Left ventricle myocardium inferior (tissue), 1 donor: ENCODE results near the gene IQCM. TPM values are rescaled to one million over a fixed set of nuclear protein-coding genes. Genes with fewer than 3 reads are reported as not detected.
"Not testable (repeated sequence)": the region's sequence is repeated elsewhere in the genome, so short reads cannot be mapped to it uniquely, and the experiment has no call there.

Experiments used
- DNase-seq: peaks from one replicate; pipeline ENCODE4 v3.0.0-alpha.2; 2020
- H3K27ac ChIP-seq: fragments of 200-600 bp; replicated peaks from 2 replicates; pipeline ENCODE4 v1.8.0; 2021
- H3K27me3 ChIP-seq: fragments of 200-600 bp; 2 replicates; pipeline ENCODE4 v1.8.0; 2021; ENCODE audit warnings: low read depth
- H3K36me3 ChIP-seq: fragments of 200-600 bp; 2 replicates; pipeline ENCODE4 v1.8.0; 2021
- H3K4me1 ChIP-seq: fragments of 200-600 bp; 2 replicates; pipeline ENCODE4 v1.8.0; 2021
- H3K4me3 ChIP-seq: fragments of 200-600 bp; 2 replicates; pipeline ENCODE4 v1.8.0; 2021; ENCODE audit warnings: mild to moderate bottlenecking, moderate library complexity
- H3K9me3 ChIP-seq: fragments of 200-600 bp; replicated peaks from 2 replicates; pipeline ENCODE4 v1.8.0; 2021
- intact Hi-C: fragments of 100-400 bp; cut with micrococcal nuclease; formaldehyde crosslinking; loops from one replicate; pipeline ENCODE4 v1.11.0; 2022
- total RNA-seq: library from RNA; stranded (reverse); fragmentation: NEBNext Ultra II Directional; extraction: Animal tissue kit (Norgen Biotek cat#: 25700); gene quantifications from one replicate; pipeline ENCODE4 v1.2.1, GENCODE V29; 2021
- TF ChIP-seq, protein P1 (sequence below): fragments of 200-600 bp; IDR thresholded peaks from 2 replicates; pipeline ENCODE4 v1.8.0; 2021; ENCODE audit warnings: antibody characterized with exemption, mild to moderate bottlenecking, borderline replicate concordance
- donor health status: DM: no; HTN: yes; CAD: no; lungs with severe emphysema.

IQCM gene
- total RNA-seq, 1 donor from 2014 or later: not detected

DNA sequence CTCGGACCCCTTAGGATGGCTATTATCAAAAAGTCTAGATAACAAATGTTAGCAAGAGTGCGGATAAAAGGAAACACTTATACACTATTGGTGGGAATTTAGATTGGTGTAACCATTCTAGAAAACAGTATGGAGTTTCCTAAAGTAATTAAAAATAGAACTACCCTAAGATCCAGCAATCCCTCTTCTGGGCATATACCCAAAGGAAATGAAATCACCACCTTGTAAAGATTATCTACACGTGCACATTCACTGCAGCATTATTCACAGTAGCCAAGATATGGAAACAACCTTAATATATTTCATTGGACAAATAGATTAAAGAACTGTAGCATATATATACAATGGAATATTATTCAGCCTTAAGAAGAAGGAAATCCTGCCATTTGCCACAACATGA, 462.4 kb downstream of the IQCM start:
- H3K4me1 ChIP-seq: no peaks in the 10 kb centered on the region
- intact Hi-C loops: no loop called here
- H3K27ac ChIP-seq: no peak overlapping the region
- H3K27me3 ChIP-seq: no peaks in the 10 kb centered on the region
- TF ChIP-seq, protein P1, sequence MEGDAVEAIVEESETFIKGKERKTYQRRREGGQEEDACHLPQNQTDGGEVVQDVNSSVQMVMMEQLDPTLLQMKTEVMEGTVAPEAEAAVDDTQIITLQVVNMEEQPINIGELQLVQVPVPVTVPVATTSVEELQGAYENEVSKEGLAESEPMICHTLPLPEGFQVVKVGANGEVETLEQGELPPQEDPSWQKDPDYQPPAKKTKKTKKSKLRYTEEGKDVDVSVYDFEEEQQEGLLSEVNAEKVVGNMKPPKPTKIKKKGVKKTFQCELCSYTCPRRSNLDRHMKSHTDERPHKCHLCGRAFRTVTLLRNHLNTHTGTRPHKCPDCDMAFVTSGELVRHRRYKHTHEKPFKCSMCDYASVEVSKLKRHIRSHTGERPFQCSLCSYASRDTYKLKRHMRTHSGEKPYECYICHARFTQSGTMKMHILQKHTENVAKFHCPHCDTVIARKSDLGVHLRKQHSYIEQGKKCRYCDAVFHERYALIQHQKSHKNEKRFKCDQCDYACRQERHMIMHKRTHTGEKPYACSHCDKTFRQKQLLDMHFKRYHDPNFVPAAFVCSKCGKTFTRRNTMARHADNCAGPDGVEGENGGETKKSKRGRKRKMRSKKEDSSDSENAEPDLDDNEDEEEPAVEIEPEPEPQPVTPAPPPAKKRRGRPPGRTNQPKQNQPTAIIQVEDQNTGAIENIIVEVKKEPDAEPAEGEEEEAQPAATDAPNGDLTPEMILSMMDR: no peak
- H3K9me3 ChIP-seq: peaks cover 14% of the 10 kb centered on the region
- DNase-seq: no peak
- H3K36me3 ChIP-seq: no peaks in the 10 kb centered on the region
- no peak overlapping the region for H3K4me3 ChIP-seq

DNA sequence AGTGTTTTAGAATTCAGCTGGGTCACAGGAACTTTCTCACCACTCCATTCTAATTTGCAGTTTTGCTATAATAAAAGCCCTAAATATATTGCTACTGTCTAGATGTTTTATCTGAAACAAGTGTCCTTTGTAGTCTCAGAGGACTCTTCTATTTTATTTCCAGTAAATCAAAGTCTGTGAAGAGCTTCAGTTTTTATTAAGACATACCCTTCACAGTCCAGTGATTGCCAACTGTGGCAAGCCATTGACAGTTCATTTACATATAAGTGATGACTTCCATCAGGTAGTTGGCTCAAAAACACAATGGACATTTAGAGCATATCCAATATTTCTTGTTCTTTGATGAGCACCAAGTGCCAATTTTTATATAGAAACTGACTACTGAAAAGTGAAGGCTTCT, 466.1 kb downstream of the IQCM start:
- no peaks in the 10 kb centered on the region for H3K36me3 ChIP-seq
- intact Hi-C loops: no loop called here
- no peaks in the 10 kb centered on the region for H3K27me3 ChIP-seq
- no peaks in the 10 kb centered on the region for H3K4me1 ChIP-seq
- TF ChIP-seq, protein P1: no peak
- no peak overlapping the region for H3K27ac ChIP-seq
- peaks cover 14% of the 10 kb centered on the region for H3K9me3 ChIP-seq
- no peak for DNase-seq
- H3K4me3 ChIP-seq: no peak overlapping the region

DNA sequence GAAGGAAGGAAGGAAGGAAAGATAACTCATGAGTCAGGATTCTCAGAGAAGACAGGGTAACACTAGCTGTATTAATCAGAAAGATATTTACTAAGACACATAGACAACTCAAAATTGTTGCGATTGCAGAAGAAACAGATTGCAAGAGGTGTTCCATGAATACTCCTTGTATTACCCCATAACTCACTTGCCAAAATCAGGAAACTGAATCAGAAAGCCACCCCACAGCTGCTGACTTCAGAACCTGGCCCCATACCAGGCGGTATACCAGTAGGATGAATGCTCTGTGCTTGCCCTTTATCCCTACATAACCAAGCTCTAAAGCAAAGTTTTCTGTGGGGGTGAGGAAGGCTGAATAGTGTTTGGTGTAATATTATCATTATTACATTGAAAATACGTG, 468.5 kb downstream of the IQCM start:
- Histone ChIP-seq H3K27ac (no peak overlapping the region), H3K36me3 (no peaks in the 10 kb centered on the region), H3K4me3 (no peak overlapping the region), H3K9me3 (no peaks in the 10 kb centered on the region), H3K27me3 (no peaks in the 10 kb centered on the region), H3K4me1 (no peaks in the 10 kb centered on the region)
- TF ChIP-seq, protein P1: no peak
- intact Hi-C loops: no loop called here
- DNase-seq: no peak

DNA sequence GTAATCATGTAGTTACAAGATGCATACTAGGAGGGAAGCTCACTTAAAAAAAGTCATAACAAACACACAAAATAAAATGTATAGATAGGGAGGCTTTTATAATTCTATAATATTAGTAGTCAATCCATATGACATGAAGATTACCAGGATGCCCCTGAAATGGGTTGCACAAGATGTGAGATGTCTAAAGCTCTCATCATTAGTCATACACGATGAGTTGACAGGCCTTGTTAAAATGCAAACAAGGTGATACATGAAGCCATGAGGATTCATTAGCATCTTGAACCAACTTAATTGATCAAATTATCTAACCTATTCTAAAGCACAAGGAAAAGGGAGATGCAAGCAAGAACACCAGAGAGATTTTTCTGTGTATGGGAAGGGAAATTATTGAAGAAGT, 470.2 kb downstream of the IQCM start:
- H3K27me3 ChIP-seq: no peaks in the 10 kb centered on the region
- no peak for DNase-seq
- no peaks in the 10 kb centered on the region for H3K36me3 ChIP-seq
- H3K4me3 ChIP-seq: no peak overlapping the region
- TF ChIP-seq, protein P1: no peak
- no peaks in the 10 kb centered on the region for H3K9me3 ChIP-seq
- intact Hi-C loops: no loop called here
- H3K4me1 ChIP-seq: no peaks in the 10 kb centered on the region
- no peak overlapping the region for H3K27ac ChIP-seq

DNA sequence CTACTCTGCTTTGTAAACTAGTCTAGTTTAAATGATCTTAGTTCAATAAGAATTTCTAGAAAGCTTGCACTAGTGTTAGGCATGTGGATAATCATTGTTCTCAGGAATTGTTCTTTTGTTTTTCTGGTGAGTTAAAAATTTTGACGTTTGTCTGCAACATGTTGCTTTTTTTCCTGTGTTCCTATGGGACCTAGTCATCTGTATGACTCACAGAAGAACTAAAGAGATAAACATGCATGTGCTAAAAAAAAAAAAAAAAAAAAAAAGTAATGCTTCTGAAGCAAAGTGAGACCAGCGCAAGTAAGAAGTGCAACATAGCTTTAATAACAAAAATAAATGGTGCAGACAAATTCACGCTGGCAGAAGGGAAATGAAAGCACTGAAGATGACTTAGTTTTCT, 471.2 kb downstream of the IQCM start:
- DNase-seq: no peak
- Histone ChIP-seq H3K36me3 (no peaks in the 10 kb centered on the region), H3K4me1 (no peaks in the 10 kb centered on the region), H3K27ac (no peak overlapping the region), H3K4me3 (no peak overlapping the region), H3K9me3 (no peaks in the 10 kb centered on the region), H3K27me3 (no peaks in the 10 kb centered on the region)
- TF ChIP-seq, protein P1: no peak
- intact Hi-C loops: no loop called here

DNA sequence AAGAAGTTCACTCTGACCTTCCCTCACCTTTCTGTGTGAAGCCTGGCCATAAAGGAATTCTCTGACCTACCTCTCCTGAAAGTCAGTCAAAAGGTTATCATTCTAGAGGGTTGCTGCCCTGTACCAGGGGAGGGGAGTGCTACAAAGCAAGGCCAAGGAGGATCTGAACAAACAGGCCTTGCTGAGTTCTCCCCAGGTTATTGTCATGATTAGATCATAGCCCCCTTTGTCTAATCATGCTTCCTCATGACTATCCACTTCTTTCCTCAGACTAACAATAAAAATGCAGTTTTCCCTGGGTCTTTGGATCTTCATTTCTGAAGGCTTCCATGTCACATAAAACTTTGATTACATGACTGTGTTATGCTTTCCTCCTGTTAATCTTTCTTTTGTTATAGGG, 472.0 kb downstream of the IQCM start:
- H3K36me3 ChIP-seq: no peaks in the 10 kb centered on the region
- H3K4me3 ChIP-seq: no peak overlapping the region
- H3K4me1 ChIP-seq: no peaks in the 10 kb centered on the region
- peaks cover 5% of the 10 kb centered on the region for H3K9me3 ChIP-seq
- TF ChIP-seq, protein P1: no peak
- no peaks in the 10 kb centered on the region for H3K27me3 ChIP-seq
- H3K27ac ChIP-seq: no peak overlapping the region
- intact Hi-C loops: no loop called here
- no peak for DNase-seq

DNA sequence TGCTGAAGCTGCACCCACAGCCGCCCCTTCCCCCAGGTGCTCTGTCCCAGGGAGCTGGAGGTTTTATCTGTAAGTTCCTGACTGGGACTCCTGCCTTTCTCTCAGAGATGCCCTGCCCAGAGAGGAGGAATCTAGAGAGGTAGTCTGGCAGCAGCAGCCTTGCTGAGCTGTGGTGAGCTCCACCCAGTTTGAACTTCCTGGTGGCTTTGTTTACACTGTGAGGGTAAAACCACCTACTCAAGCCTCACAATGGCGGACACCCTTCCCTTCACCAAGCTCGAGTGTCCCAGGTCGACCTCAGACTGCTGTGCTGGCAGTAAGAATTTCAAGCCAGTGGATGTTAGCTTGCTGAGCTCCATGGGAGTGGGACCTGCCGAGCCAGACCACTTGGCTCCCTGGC, 474.5 kb downstream of the IQCM start:
- intact Hi-C loops, H3K27me3 ChIP-seq, H3K4me1 ChIP-seq, H3K36me3 ChIP-seq, H3K27ac ChIP-seq, DNase-seq, H3K4me3 ChIP-seq: not testable (repeated sequence)
- peaks cover 25% of the 10 kb centered on the region for H3K9me3 ChIP-seq
